SK-N-SH treated with all-trans-retinoic acid at 6 μM for 48 hours (cell line): ENCODE results near the gene ATAD5.

Experiments used
- CREB5 ChIP-seq: fragments of 250-450 bp; sonication (Bioruptor Pico); IDR thresholded peaks from 2 replicates; pipeline ENCODE4 v1.5.1; 2020; ENCODE audit warnings: low read depth, mild to moderate bottlenecking, moderate library complexity
- ISL1 ChIP-seq: fragments of 250-450 bp; sonication (Bioruptor Pico); IDR thresholded peaks from 2 replicates; pipeline ENCODE4 v2.1.2; 2022; ENCODE audit warnings: mild to moderate bottlenecking, moderate library complexity
- PATZ1 ChIP-seq: fragments of 250-450 bp; sonication (Bioruptor Pico); IDR thresholded peaks from 2 replicates; pipeline ENCODE4 v1.8.0; 2020; ENCODE audit warnings: mild to moderate bottlenecking, moderate library complexity, borderline replicate concordance
- TOX ChIP-seq: fragments of 250-450 bp; sonication (Bioruptor Pico); IDR thresholded peaks from 2 replicates; pipeline ENCODE4 v1.8.0; 2021; ENCODE audit warnings: mild to moderate bottlenecking, moderate library complexity, borderline replicate concordance
- ZNF565 ChIP-seq: fragments of 450-650 bp; formaldehyde crosslinking; conservative IDR thresholded peaks from 2 replicates; pipeline ENCODE4 v1.5.0; 2020; ENCODE audit warnings: low read depth, mild to moderate bottlenecking, moderate library complexity

GRCh38 chr17:30906101-30906911 is 74.5 kb downstream of the ATAD5 start, which contains the start of gene TEFM:
- TF ChIP-seq TOX (CRISPR knock-in tag) (no peak), PATZ1 (CRISPR knock-in tag) (no peak), ISL1 (CRISPR knock-in tag) (no peak), CREB5 (CRISPR knock-in tag) (no peak), ZNF565 (CRISPR knock-in tag) (no peak)
